PC-9 (cell line): ENCODE results near the gene FRMPD2. TPM values are rescaled to one million over a fixed set of nuclear protein-coding genes. Genes with fewer than 3 reads are reported as not detected.

Source experiments
- BruUV-seq: library from RNA; stranded (reverse); fragments of 400-500 nt; replicated peaks from 2 replicates; lab custom pipeline; 2021; lab: Mats Ljungman, UMichigan
- CTCF ChIA-PET: fragments of 300-600 bp; sonication (Branson Sonifier 250); formaldehyde crosslinking; loops from one replicate; lab custom pipeline; 2022; ENCODE audit warnings: antibody characterized with exemption; lab: Charles Lee
- POLR2A ChIA-PET: fragments of 300-600 bp; sonication (Branson Sonifier 250); formaldehyde crosslinking; loops from one replicate; lab custom pipeline; 2022; ENCODE audit warnings: antibody characterized with exemption; ENCODE audit not compliant: unreplicated experiment; lab: Charles Lee
- DNase-seq, 2 experiments: peaks; one replicate each; pipeline versions ENCODE4 v3.0.0 to v3.0.0-alpha.2; 2015 to 2022; ENCODE audit warnings: mixed read lengths in 1 of 2
- H2AFZ ChIP-seq: fragments of 200-600 bp; sonication (generic); 2 replicates; pipeline ENCODE4 v1.8.1; 2017; ENCODE audit warnings: antibody characterized with exemption
- H3F3A ChIP-seq: fragments of 200-600 bp; sonication (generic); 2 replicates; pipeline ENCODE4 v1.8.1; 2017; ENCODE audit warnings: antibody characterized with exemption, mild to moderate bottlenecking, low read depth; ENCODE audit not compliant: insufficient read depth
- H3K27ac ChIP-seq: fragments of 200-600 bp; sonication (generic); 2 replicates; pipeline ENCODE4 v1.6.1; 2016; ENCODE audit warnings: mixed run types
- H3K27me3 ChIP-seq: fragments of 200-600 bp; sonication (generic); 2 replicates; pipeline ENCODE4 v1.6.1; 2016; ENCODE audit warnings: low read depth, mixed run types; ENCODE audit not compliant: insufficient read depth
- H3K36me3 ChIP-seq: fragments of 200-600 bp; sonication (generic); 2 replicates; pipeline ENCODE4 v1.6.1; 2016; ENCODE audit warnings: low read depth, mixed run types
- H3K4me1 ChIP-seq: fragments of 200-600 bp; sonication (generic); replicated peaks from 2 replicates; pipeline ENCODE4 v1.6.1; 2016; ENCODE audit warnings: mixed run types; ENCODE audit not compliant: insufficient read depth
- H3K4me2 ChIP-seq: fragments of 200-600 bp; sonication (generic); 2 replicates; pipeline ENCODE4 v1.6.1; 2017; ENCODE audit warnings: mixed run types
- H3K4me3 ChIP-seq: fragments of 200-600 bp; sonication (generic); 2 replicates; pipeline ENCODE4 v1.6.1; 2016; ENCODE audit warnings: mixed run types
- H3K79me2 ChIP-seq: fragments of 200-600 bp; sonication (generic); 2 replicates; pipeline ENCODE4 v1.6.1; 2017; ENCODE audit warnings: low read depth, mixed run types
- H3K9me2 ChIP-seq: fragments of 200-600 bp; sonication (generic); 2 replicates; pipeline ENCODE4 v1.8.1; 2017; ENCODE audit warnings: mild to moderate bottlenecking; ENCODE audit not compliant: insufficient read depth
- H3K9me3 ChIP-seq: fragments of 200-600 bp; sonication (generic); 2 replicates; pipeline ENCODE4 v1.8.1; 2016; ENCODE audit warnings: low read depth; ENCODE audit not compliant: insufficient read depth
- H4K20me1 ChIP-seq: fragments of 200-600 bp; sonication (generic); 2 replicates; pipeline ENCODE4 v1.8.1; 2017; ENCODE audit not compliant: insufficient read depth
- CTCF ChIP-seq: fragments of 200-600 bp; sonication (generic); conservative IDR thresholded peaks from 2 replicates; pipeline ENCODE4 v1.6.1; 2017; ENCODE audit warnings: mixed run types, antibody characterized with exemption, mild to moderate bottlenecking, moderate library complexity
- EZH2 ChIP-seq: fragments of 200-600 bp; sonication (generic); IDR thresholded peaks from 2 replicates; pipeline ENCODE4 v1.8.0; 2017; ENCODE audit warnings: antibody characterized with exemption, low read depth
- intact Hi-C: fragments of 100-400 bp; cut with micrococcal nuclease; formaldehyde crosslinking; loops from one replicate; pipeline ENCODE4 v1.10.0; 2022; ENCODE audit not compliant: unreplicated experiment
- total RNA-seq: library from RNA; stranded (reverse); gene quantifications from 2 replicates; pipeline ENCODE4 v1.2.3, GENCODE V29; 2021

Gene FRMPD2
- total RNA-seq, 1 experiment from 2014 or later = 2.4 TPM

- Histone ChIP-seq H3K27ac (no peak overlapping the region), H2AFZ (no peak overlapping the region), H3K9me3 (no peaks in the 10 kb centered on the region), H3F3A (no peaks in the 10 kb centered on the region), H3K4me2 (no peak overlapping the region), H4K20me1 (no peaks in the 10 kb centered on the region), H3K4me1 (no peaks in the 10 kb centered on the region), H3K79me2 (no peaks in the 10 kb centered on the region), H3K9me2 (no peaks in the 10 kb centered on the region), H3K36me3 (no peaks in the 10 kb centered on the region), H3K4me3 (no peak overlapping the region), H3K27me3 (peaks cover 7% of the 10 kb centered on the region)
- intact Hi-C loops = no loop called here
- no peak for DNase-seq
- ChIA-PET CTCF (no interaction called here), POLR2A (no interaction called here)
- no TSS peak for BruUV-seq
- TF ChIP-seq EZH2 = no peak
- no peak for TF ChIP-seq CTCF
Observed at GRCh38 chr10:48197236-48197899, 77.1 kb downstream of the FRMPD2 start.

- Histone ChIP-seq H3K27ac (no peak overlapping the region), H3K36me3 (no peaks in the 10 kb centered on the region)
Observed at GRCh38 chr10:48195803-48196202, 78.7 kb downstream of the FRMPD2 start.

GRCh38 chr10:48194830-48195229, 79.7 kb downstream of the FRMPD2 start:
- Histone ChIP-seq H3K9me2 (no peaks in the 10 kb centered on the region), H3K79me2 (no peaks in the 10 kb centered on the region), H3K9me3 (no peaks in the 10 kb centered on the region), H3K4me3 (no peak overlapping the region), H3K36me3 (no peaks in the 10 kb centered on the region), H4K20me1 (no peaks in the 10 kb centered on the region), H3K27ac (no peak overlapping the region), H3K4me2 (no peak overlapping the region), H3F3A (no peaks in the 10 kb centered on the region), H3K4me1 (no peaks in the 10 kb centered on the region), H3K27me3 (peaks cover 12% of the 10 kb centered on the region), H2AFZ (no peak overlapping the region)
- CTCF ChIA-PET = no interaction called here
- intact Hi-C loops = no loop called here
- no peak for TF ChIP-seq CTCF
- TF ChIP-seq EZH2 = no peak
- POLR2A ChIA-PET = no interaction called here
- BruUV-seq = no TSS peak
- no peak for DNase-seq

More at GRCh38 chr10:48195803-48196202, 78.7 kb downstream of the FRMPD2 start:
- H3K9me2 ChIP-seq = no peaks in the 10 kb centered on the region
- H3K9me3 ChIP-seq = no peaks in the 10 kb centered on the region
- H3K27me3 ChIP-seq = peaks cover 12% of the 10 kb centered on the region
- TF ChIP-seq CTCF = no peak
- no peak for TF ChIP-seq EZH2
- no peak for DNase-seq
- H3K79me2 ChIP-seq = no peaks in the 10 kb centered on the region
- intact Hi-C loops = no loop called here
- POLR2A ChIA-PET = interaction anchor here (0.6 kb wide), 2 partner anchors 28 to 140 kb away, joined by 5 to 6 read pairs; no protein-coding TSS in a partner anchor
- no TSS peak for BruUV-seq
- no peaks in the 10 kb centered on the region for H3K4me1 ChIP-seq
- no peak overlapping the region for H3K4me3 ChIP-seq
- no peaks in the 10 kb centered on the region for H3F3A ChIP-seq
- no peak overlapping the region for H3K4me2 ChIP-seq
- no peak overlapping the region for H2AFZ ChIP-seq
- H4K20me1 ChIP-seq = no peaks in the 10 kb centered on the region
- CTCF ChIA-PET = no interaction called here
